Osteoblast (primary cell): ENCODE data around the gene ATP5F1A. TPM values are rescaled to one million over a fixed set of nuclear protein-coding genes. Genes with fewer than 3 reads are reported as not detected.

Experiments
- DNase-seq: peaks from one replicate; pipeline ENCODE4 v3.0.0; 2011; ENCODE audit warnings: low spot score, mixed read lengths; ENCODE audit not compliant: insufficient read length; ENCODE audit errors: missing footprints
- H2AFZ ChIP-seq: 2 replicates; pipeline ENCODE4 v1.6.0; 2011; ENCODE audit warnings: mild to moderate bottlenecking, low read length
- H3K27ac ChIP-seq: 2 replicates; pipeline ENCODE4 v1.5.1; 2011; ENCODE audit warnings: mild to moderate bottlenecking, low read depth, low read length, moderate library complexity
- H3K27me3 ChIP-seq: 2 replicates; pipeline ENCODE4 v1.6.0; 2012; ENCODE audit warnings: mild to moderate bottlenecking, control low read depth, inconsistent platforms, low read length, moderate library complexity; ENCODE audit not compliant: insufficient read depth
- H3K36me3 ChIP-seq: 2 replicates; pipeline ENCODE4 v1.5.1; 2011; ENCODE audit warnings: mild to moderate bottlenecking, low read length, control low read depth, moderate library complexity; ENCODE audit not compliant: insufficient read depth
- H3K4me1 ChIP-seq: 2 replicates; pipeline ENCODE4 v1.5.1; 2011; ENCODE audit warnings: mild to moderate bottlenecking, low read length, control low read depth, moderate library complexity; ENCODE audit not compliant: insufficient read depth
- H3K4me2 ChIP-seq: 2 replicates; pipeline ENCODE4 v1.6.0; 2011; ENCODE audit warnings: mild to moderate bottlenecking, low read length; ENCODE audit not compliant: insufficient read depth
- H3K4me3 ChIP-seq: fragments of 200-600 bp; sonication (generic); 3 replicates; pipeline ENCODE4 v1.5.1; 2012; ENCODE audit warnings: mild to moderate bottlenecking, low read length, inconsistent platforms; ENCODE audit not compliant: insufficient read depth
- H3K79me2 ChIP-seq: 2 replicates; pipeline ENCODE4 v1.6.0; 2012; ENCODE audit warnings: mild to moderate bottlenecking, low read length, control low read depth, inconsistent platforms; ENCODE audit not compliant: insufficient read depth
- H3K9me3 ChIP-seq: 2 replicates; pipeline ENCODE4 v1.5.1; 2011; ENCODE audit warnings: low read depth, low read length, control low read depth
- H4K20me1 ChIP-seq: 2 replicates; pipeline ENCODE4 v1.6.0; 2012; ENCODE audit warnings: mild to moderate bottlenecking, low read length, control low read depth; ENCODE audit not compliant: insufficient read depth
- CTCF ChIP-seq: IDR thresholded peaks from 2 replicates; pipeline ENCODE4 v1.5.1; 2011; ENCODE audit warnings: mild to moderate bottlenecking, low read depth, low read length, moderate library complexity; ENCODE audit errors: extremely low read depth
- total RNA-seq: library from RNA; depleted of rRNA; stranded (reverse); fragments of >200 nt; gene quantifications from 2 replicates; pipeline ENCODE4 v1.2.3, GENCODE V29; 2012

The ATP5F1A gene
- total RNA-seq, 1 donor = 578 TPM

- DNase-seq = no peak
- no peaks in the 10 kb centered on the region for H3K9me3 ChIP-seq
- no peaks in the 10 kb centered on the region for H3K36me3 ChIP-seq
- H4K20me1 ChIP-seq = no peaks in the 10 kb centered on the region
- no peak overlapping the region for H3K4me3 ChIP-seq
- TF ChIP-seq CTCF = no peak
- peaks cover 42% of the 10 kb centered on the region for H3K79me2 ChIP-seq
- H3K27ac ChIP-seq = no peak overlapping the region
- no peaks in the 10 kb centered on the region for H3K27me3 ChIP-seq
- no peak overlapping the region for H2AFZ ChIP-seq
- no peak overlapping the region for H3K4me2 ChIP-seq
- peaks cover 30% of the 10 kb centered on the region for H3K4me1 ChIP-seq
Observed at GRCh38 chr18:46068763-46069162, 29.3 kb downstream of the ATP5F1A start.

GRCh38 chr18:46067438-46068007 is 30.6 kb downstream of the ATP5F1A start:
- Histone ChIP-seq H3K9me3 (no peaks in the 10 kb centered on the region), H4K20me1 (no peaks in the 10 kb centered on the region), H2AFZ (no peak overlapping the region), H3K36me3 (no peaks in the 10 kb centered on the region), H3K4me3 (no peak overlapping the region), H3K4me2 (no peak overlapping the region), H3K4me1 (peaks cover 23% of the 10 kb centered on the region), H3K27ac (no peak overlapping the region), H3K27me3 (no peaks in the 10 kb centered on the region), H3K79me2 (peaks cover 46% of the 10 kb centered on the region)
- no peak for TF ChIP-seq CTCF
- DNase-seq = no peak

GRCh38 chr18:46062781-46063180 is 35.3 kb downstream of the ATP5F1A start:
- Histone ChIP-seq H3K27ac (no peak overlapping the region), H3K4me2 (no peak overlapping the region), H3K4me1 (peaks cover 12% of the 10 kb centered on the region), H3K36me3 (no peaks in the 10 kb centered on the region), H3K4me3 (no peak overlapping the region), H3K9me3 (no peaks in the 10 kb centered on the region), H2AFZ (no peak overlapping the region), H3K79me2 (peaks cover 22% of the 10 kb centered on the region), H3K27me3 (no peaks in the 10 kb centered on the region), H4K20me1 (no peaks in the 10 kb centered on the region)
- TF ChIP-seq CTCF = no peak
- no peak for DNase-seq

GRCh38 chr18:46061796-46062195 is 36.3 kb downstream of the ATP5F1A start:
- no peak for TF ChIP-seq CTCF
- Histone ChIP-seq H2AFZ (no peak overlapping the region), H3K27me3 (no peaks in the 10 kb centered on the region), H4K20me1 (no peaks in the 10 kb centered on the region), H3K27ac (no peak overlapping the region), H3K9me3 (no peaks in the 10 kb centered on the region), H3K79me2 (peaks cover 19% of the 10 kb centered on the region), H3K4me2 (no peak overlapping the region), H3K4me1 (peaks cover 12% of the 10 kb centered on the region), H3K36me3 (no peaks in the 10 kb centered on the region), H3K4me3 (no peak overlapping the region)
- DNase-seq = no peak
